Activated CD8-positive, alpha-beta memory T cell treated with anti-CD3 and anti-CD28 coated beads, Interleukin-2, amount 10 ng/mL, durations not matched to agents 7 days and 5 days (primary cell): ENCODE results near the gene KRTAP12-3. TPM values are rescaled to one million over a fixed set of nuclear protein-coding genes. Genes with fewer than 3 reads are reported as not detected.
A peak's percentile ranks its signal among the peaks of the same experiment; 100 is the strongest.
"Not testable (repeated sequence)": the region's sequence is repeated elsewhere in the genome, so short reads cannot be mapped to it uniquely, and the experiment has no call there.

Source experiments
- ATAC-seq: fragments of 150-1000 bp; cut with Tn5 transposase; one replicate; pipeline ENCODE4 v1.10.0; 2021; ENCODE audit warnings: moderate library complexity
- CTCF ChIA-PET: fragments of 350-600 bp; sonication (Branson Sonifier 250); formaldehyde crosslinking; loops from one replicate; lab custom pipeline; 2021; ENCODE audit warnings: antibody characterized with exemption; lab: Charles Lee
- DNase-seq: peaks from one replicate; pipeline ENCODE4 v3.0.0-alpha.2; 2020
- H3K27ac Mint-ChIP-seq: one replicate; pipeline ENCODE4 v1.8.0; 2021; ENCODE audit warnings: mild to moderate bottlenecking, mixed read lengths
- H3K27me3 Mint-ChIP-seq: one replicate; pipeline ENCODE4 v1.8.0; 2021; ENCODE audit warnings: mixed read lengths
- H3K36me3 Mint-ChIP-seq: one replicate; pipeline ENCODE4 v1.8.0; 2021; ENCODE audit warnings: mild to moderate bottlenecking, mixed read lengths
- H3K4me1 Mint-ChIP-seq: one replicate; pipeline ENCODE4 v1.8.0; 2021; ENCODE audit warnings: mixed read lengths
- H3K4me3 Mint-ChIP-seq: one replicate; pipeline ENCODE4 v1.8.0; 2021; ENCODE audit warnings: mild to moderate bottlenecking, moderate library complexity, mixed read lengths
- H3K9me3 Mint-ChIP-seq: one replicate; pipeline ENCODE4 v1.8.0; 2022; ENCODE audit warnings: low read depth, mixed read lengths
- total RNA-seq, 2 experiments: library from RNA; stranded (reverse); gene quantifications; one replicate each; pipeline ENCODE4 v1.2.3, GENCODE V29; 2021

KRTAP12-3 gene
- total RNA-seq, 2 experiments from 2014 or later, result not detected

- CTCF ChIA-PET, result interaction anchor here (1.4 kb wide), 1 partner anchor 9 kb away, joined by 4 read pairs; no protein-coding TSS in a partner anchor
These were observed 8.1 kb upstream of the KRTAP12-3 start for GRCh38 chr21:44649521-44650100.

GRCh38 chr21:44650265-44650972 lies 7.3 kb upstream of the KRTAP12-3 start:
- DNase-seq (no peak), ATAC-seq (no peak)
- Mint-ChIP-seq H3K27ac (no peak overlapping the region), H3K4me1 (peaks cover 23% of the 10 kb centered on the region), H3K9me3 (peaks cover 2% of the 10 kb centered on the region), H3K36me3 (peaks cover 11% of the 10 kb centered on the region), H3K27me3 (no peaks in the 10 kb centered on the region), H3K4me3 (no peak overlapping the region)
- CTCF ChIA-PET, result interaction anchor here (1.4 kb wide), 1 partner anchor 8 kb away, joined by 4 read pairs; no protein-coding TSS in a partner anchor

More at GRCh38 chr21:44649521-44650100, 8.1 kb upstream of the KRTAP12-3 start:
- Mint-ChIP-seq H3K27ac (no peak overlapping the region), H3K4me1 (peaks cover 15% of the 10 kb centered on the region), H3K4me3 (no peak overlapping the region), H3K9me3 (peaks cover 5% of the 10 kb centered on the region), H3K27me3 (no peaks in the 10 kb centered on the region), H3K36me3 (peaks cover 13% of the 10 kb centered on the region)
- no peak for ATAC-seq
- no peak for DNase-seq

- CTCF ChIA-PET, result no interaction called here
- ATAC-seq (no peak), DNase-seq (no peak)
- Mint-ChIP-seq H3K4me3 (no peak overlapping the region), H3K27me3 (no peaks in the 10 kb centered on the region), H3K36me3 (peaks cover 15% of the 10 kb centered on the region), H3K4me1 (peaks cover 26% of the 10 kb centered on the region), H3K9me3 (peaks cover 5% of the 10 kb centered on the region), H3K27ac (no peak overlapping the region)
These were observed 6.6 kb upstream of the KRTAP12-3 start for GRCh38 chr21:44650973-44651675.

GRCh38 chr21:44653123-44653522 lies 4.6 kb upstream of the KRTAP12-3 start:
- CTCF ChIA-PET, result no interaction called here
- Mint-ChIP-seq H3K27ac (no peak overlapping the region), H3K4me1 (peaks cover 46% of the 10 kb centered on the region), H3K4me3 (no peak overlapping the region), H3K27me3 (no peaks in the 10 kb centered on the region), H3K9me3 (peaks cover 15% of the 10 kb centered on the region), H3K36me3 (peaks cover 33% of the 10 kb centered on the region)
- ATAC-seq (no peak), DNase-seq (no peak)

- peak overlapping the region; percentile 56 for H3K27ac Mint-ChIP-seq
- ATAC-seq, result no peak
- H3K4me3 Mint-ChIP-seq, result no peak overlapping the region
- H3K9me3 Mint-ChIP-seq, result peaks cover 15% of the 10 kb centered on the region
- H3K4me1 Mint-ChIP-seq, result peaks cover 54% of the 10 kb centered on the region
- CTCF ChIA-PET, result no interaction called here
- DNase-seq, result peak; percentile 53
- peaks cover 37% of the 10 kb centered on the region for H3K36me3 Mint-ChIP-seq
- no peaks in the 10 kb centered on the region for H3K27me3 Mint-ChIP-seq
These were observed 3.8 kb upstream of the KRTAP12-3 start for GRCh38 chr21:44653656-44654575.

GRCh38 chr21:44654576-44655175 lies 3.1 kb upstream of the KRTAP12-3 start, which contains the start of gene KRTAP12-4:
KRTAP12-4 (minus strand) TSS chr21:44654659; CDS start chr21:44654614, 45 bp downstream.
- Mint-ChIP-seq H3K4me1 (peaks cover 62% of the 10 kb centered on the region), H3K27me3 (no peaks in the 10 kb centered on the region), H3K4me3 (no peak within 1 kb of the TSS), H3K36me3 (peaks cover 40% of the 10 kb centered on the region), H3K27ac (peak within 1 kb of the TSS; percentile 70), H3K9me3 (peaks cover 15% of the 10 kb centered on the region)
- CTCF ChIA-PET, result interaction anchor here (1.3 kb wide), 1 partner anchor 144 kb away, joined by 4 read pairs; no protein-coding TSS in a partner anchor
- ATAC-seq (no peak), DNase-seq (no peak)

- DNase-seq, result no peak
- CTCF ChIA-PET, result interaction anchor here (1.2 kb wide), 1 partner anchor 137 kb away, joined by 4 read pairs; no protein-coding TSS in a partner anchor
- H3K4me3 Mint-ChIP-seq, result peak overlapping the region; percentile 61
- H3K4me1 Mint-ChIP-seq, result peaks cover 64% of the 10 kb centered on the region
- ATAC-seq, result no peak
- H3K9me3 Mint-ChIP-seq, result peaks cover 16% of the 10 kb centered on the region
- peaks cover 50% of the 10 kb centered on the region for H3K36me3 Mint-ChIP-seq
- H3K27ac Mint-ChIP-seq, result peak overlapping the region; percentile 96
- H3K27me3 Mint-ChIP-seq, result no peaks in the 10 kb centered on the region
These were observed 864 bp upstream of the KRTAP12-3 start for GRCh38 chr21:44656868-44657267.

- Mint-ChIP-seq H3K36me3 (peaks cover 53% of the 10 kb centered on the region), H3K27ac (peak overlapping the region; percentile 96), H3K9me3 (peaks cover 21% of the 10 kb centered on the region)
These were observed 794 bp downstream of the KRTAP12-3 start for GRCh38 chr21:44658541-44658910.

GRCh38 chr21:44658913-44659595 lies 1.3 kb downstream of the KRTAP12-3 start:
- H3K4me3 Mint-ChIP-seq, result peak overlapping the region; percentile 23
- peak; percentile 59 for ATAC-seq
- peaks cover 58% of the 10 kb centered on the region for H3K4me1 Mint-ChIP-seq
- peak overlapping the region; percentile 96 for H3K27ac Mint-ChIP-seq
- H3K27me3 Mint-ChIP-seq, result peaks cover 4% of the 10 kb centered on the region
- H3K36me3 Mint-ChIP-seq, result peaks cover 48% of the 10 kb centered on the region
- H3K9me3 Mint-ChIP-seq, result peaks cover 21% of the 10 kb centered on the region
- CTCF ChIA-PET, result interaction anchor here (1.0 to 1.5 kb wide), 2 partner anchors 9 to 27 kb away, joined by 3 to 4 read pairs; no protein-coding TSS in a partner anchor
- DNase-seq, result peak; percentile 67

More at GRCh38 chr21:44658541-44658910, 794 bp downstream of the KRTAP12-3 start:
- no peak for ATAC-seq
- Mint-ChIP-seq H3K27me3 (peaks cover 4% of the 10 kb centered on the region), H3K4me1 (peaks cover 63% of the 10 kb centered on the region), H3K4me3 (peak overlapping the region; percentile 23)
- CTCF ChIA-PET, result interaction anchor here (1.0 to 1.6 kb wide), 3 partner anchors 9 to 143 kb away, joined by 3 to 4 read pairs (median 3); partner anchors contain the start of gene UBE2G2
- DNase-seq, result no peak

GRCh38 chr21:44661567-44661966 lies 3.8 kb downstream of the KRTAP12-3 start:
- H3K27ac Mint-ChIP-seq, DNase-seq, H3K27me3 Mint-ChIP-seq, H3K4me3 Mint-ChIP-seq, CTCF ChIA-PET, ATAC-seq: not testable (repeated sequence)
- Mint-ChIP-seq H3K4me1 (peaks cover 37% of the 10 kb centered on the region), H3K9me3 (peaks cover 14% of the 10 kb centered on the region), H3K36me3 (peaks cover 35% of the 10 kb centered on the region)

- DNase-seq, result no peak
- ATAC-seq, result no peak
- Mint-ChIP-seq H3K4me1 (peaks cover 5% of the 10 kb centered on the region), H3K4me3 (no peak overlapping the region), H3K27me3 (peaks cover 20% of the 10 kb centered on the region), H3K9me3 (peaks cover 10% of the 10 kb centered on the region), H3K36me3 (peaks cover 16% of the 10 kb centered on the region), H3K27ac (no peak overlapping the region)
- CTCF ChIA-PET, result no interaction called here
These were observed 7.0 kb downstream of the KRTAP12-3 start for GRCh38 chr21:44664691-44665090.
